HepG2 (cell line): ENCODE measurements around the gene RHEBL1. TPM values are rescaled to one million over a fixed set of nuclear protein-coding genes. Genes with fewer than 3 reads are reported as not detected.
A peak's percentile ranks its signal among the peaks of the same experiment; 100 is the strongest.

Experiments
- ATM ChIP-seq: fragments of 450-650 bp; IDR thresholded peaks from 2 replicates; pipeline ENCODE4 v1.7.1; 2017; ENCODE audit warnings: mild to moderate bottlenecking, borderline replicate concordance
- CHCHD3 ChIP-seq: sonication (generic); formaldehyde crosslinking; IDR thresholded peaks from 2 replicates; pipeline ENCODE4 v1.8.0; 2022; ENCODE audit warnings: mild to moderate bottlenecking, missing genetic modification reagents, moderate library complexity
- EED ChIP-seq: sonication (generic); formaldehyde crosslinking; IDR thresholded peaks from 2 replicates; pipeline ENCODE4 v1.5.0; 2020; ENCODE audit warnings: mild to moderate bottlenecking, missing genetic modification reagents
- FOXK1 ChIP-seq: sonication (generic); formaldehyde crosslinking; IDR thresholded peaks from 2 replicates; pipeline ENCODE4 v1.4.0; 2020; ENCODE audit warnings: low read depth, missing genetic modification reagents, borderline replicate concordance
- SRSF4 ChIP-seq: fragments of 200-400 bp; formaldehyde crosslinking; IDR thresholded peaks from one replicate; pipeline ENCODE4 v1.6.1; 2018; ENCODE audit warnings: mild to moderate bottlenecking, low read depth, low read length, moderate library complexity; ENCODE audit not compliant: poor library complexity, severe bottlenecking
- STAG1 ChIP-seq: sonication (generic); formaldehyde crosslinking; IDR thresholded peaks from 2 replicates; pipeline ENCODE4 v1.4.0; 2020; ENCODE audit warnings: missing genetic modification reagents
- TMF1 ChIP-seq: sonication (generic); formaldehyde crosslinking; IDR thresholded peaks from 2 replicates; pipeline ENCODE4 v1.8.1; 2022; ENCODE audit warnings: low read depth, missing genetic modification reagents
- ZC3H4 ChIP-seq: sonication (generic); formaldehyde crosslinking; IDR thresholded peaks from 2 replicates; pipeline ENCODE4 v1.4.0; 2020; ENCODE audit warnings: missing genetic modification reagents, borderline replicate concordance
- ZNF468 ChIP-seq: sonication (generic); formaldehyde crosslinking; IDR thresholded peaks from 2 replicates; pipeline ENCODE4 v1.8.0; 2022; ENCODE audit warnings: mild to moderate bottlenecking, moderate library complexity, missing genetic modification reagents
- ZNF737 ChIP-seq: sonication (generic); formaldehyde crosslinking; IDR thresholded peaks from 2 replicates; pipeline ENCODE4 v1.5.0; 2020; ENCODE audit warnings: missing genetic modification reagents, mild to moderate bottlenecking, borderline replicate concordance
- ZNF772 ChIP-seq: sonication (generic); formaldehyde crosslinking; IDR thresholded peaks from 2 replicates; pipeline ENCODE4 v1.5.0; 2020; ENCODE audit warnings: mild to moderate bottlenecking, missing genetic modification reagents
- polyA plus RNA-seq, 8 experiments: library from polyadenylated mRNA; depleted of rRNA in 3 of 8; stranded (reverse) in 7 of 8; unstranded in 1 of 8; fragments of >200 nt; fragmentation: Illumina TruSeq in 4 of 8; extraction: Trizol in 4 of 8; gene quantifications; 2 replicates each; pipeline versions ENCODE4 v1.2.1 to v1.2.3, GENCODE V29; 2011 to 2016; ENCODE audit warnings: low read depth in 4 of 8, missing spikeins in 1 of 8, mixed read lengths in 1 of 8; ENCODE audit not compliant: insufficient read depth in 1 of 8
- total RNA-seq, 5 experiments: library from RNA; depleted of rRNA; stranded (reverse); fragments of >200 nt; fragmentation: Illumina TruSeq; extraction: Trizol; gene quantifications; 2 replicates each; pipeline ENCODE4 v1.2.3, GENCODE V29; 2016; ENCODE audit warnings: low read depth in 1 of 5
- TF ChIP-seq, protein P1 (sequence below): IDR thresholded peaks from 2 replicates; pipeline ENCODE4 v1.6.1; 2012; ENCODE audit warnings: inconsistent platforms
- TF ChIP-seq, protein P2 (sequence below): sonication (generic); formaldehyde crosslinking; IDR thresholded peaks from 2 replicates; pipeline ENCODE4 v1.5.1; 2020; ENCODE audit warnings: missing genetic modification reagents, mild to moderate bottlenecking, borderline replicate concordance
- TF ChIP-seq, protein P3 (sequence below): sonication (generic); formaldehyde crosslinking; IDR thresholded peaks from 2 replicates; pipeline ENCODE4 v1.5.1; 2020; ENCODE audit warnings: mild to moderate bottlenecking, missing genetic modification reagents, borderline replicate concordance
- TF ChIP-seq, protein P4 (sequence below): sonication (generic); formaldehyde crosslinking; IDR thresholded peaks from 2 replicates; pipeline ENCODE4 v1.4.0; 2020; ENCODE audit warnings: mild to moderate bottlenecking, missing genetic modification reagents
- TF ChIP-seq, protein P5 (sequence below): sonication (generic); formaldehyde crosslinking; IDR thresholded peaks from 2 replicates; pipeline ENCODE4 v1.8.0; 2022; ENCODE audit warnings: mild to moderate bottlenecking, missing genetic modification reagents, moderate library complexity
- TF ChIP-seq, protein P6 (sequence below): sonication (generic); formaldehyde crosslinking; IDR thresholded peaks from 2 replicates; pipeline ENCODE4 v1.9.0; 2021; ENCODE audit warnings: missing genetic modification reagents, mild to moderate bottlenecking, borderline replicate concordance

The RHEBL1 gene
- total and polyA plus RNA-seq, 2 of the 13 experiments (the other 11 are each of a cell fraction or from before 2014, with no cell fraction given) = 1.4 to 2.5 TPM

DNA sequence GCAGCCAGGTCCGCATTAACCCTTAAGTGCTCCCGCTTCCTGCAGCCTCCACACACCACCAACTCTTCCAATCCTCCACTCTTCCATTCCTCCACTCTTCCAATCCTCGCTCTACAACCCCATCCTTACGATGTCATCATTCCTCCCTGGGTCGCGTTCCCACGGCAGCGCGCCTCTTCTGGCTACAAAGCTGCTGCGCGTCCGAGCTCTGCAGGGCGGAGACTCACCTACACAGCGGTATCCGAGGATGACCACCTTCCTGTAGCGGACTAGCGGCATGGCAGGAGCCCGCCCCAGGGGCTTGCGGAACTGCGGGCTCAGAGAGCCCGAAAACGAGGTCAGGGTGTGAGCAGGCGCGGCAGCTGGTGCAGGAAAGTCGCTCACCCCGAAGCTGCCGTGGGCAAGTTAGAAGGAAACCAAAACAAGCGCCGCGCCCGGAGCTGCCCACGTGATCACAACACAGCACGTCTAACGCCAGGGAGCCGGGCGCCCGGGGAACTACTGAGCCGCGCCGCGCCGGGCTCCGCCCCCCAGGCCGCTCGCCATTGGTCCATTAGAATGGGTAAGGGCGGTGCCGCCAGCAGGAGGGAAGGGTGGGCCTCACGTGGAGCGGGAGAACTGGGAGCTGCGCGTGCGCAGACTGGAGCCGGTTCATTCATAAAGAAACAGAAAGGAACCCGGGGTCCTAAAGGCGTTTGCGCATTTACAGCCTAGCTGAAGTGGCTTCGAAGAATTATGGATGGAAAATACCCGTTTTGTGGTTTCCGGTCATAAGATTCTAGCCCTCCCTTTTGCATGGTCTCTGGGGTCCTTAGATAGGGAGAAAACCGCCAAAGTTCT is at the start of gene RHEBL1 (continued):
- no peak for TF ChIP-seq CHCHD3 (CRISPR knock-in tag)
- TF ChIP-seq ZNF468 (CRISPR knock-in tag) = no peak
- TF ChIP-seq, protein P1, sequence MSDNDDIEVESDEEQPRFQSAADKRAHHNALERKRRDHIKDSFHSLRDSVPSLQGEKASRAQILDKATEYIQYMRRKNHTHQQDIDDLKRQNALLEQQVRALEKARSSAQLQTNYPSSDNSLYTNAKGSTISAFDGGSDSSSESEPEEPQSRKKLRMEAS = peak; percentile 67; the same call in 1 of the 2 replicates
- no peak for TF ChIP-seq STAG1
- TF ChIP-seq EED (CRISPR knock-in tag) = 0 out of 2 replicates have a peak, but pooled peaks have one; percentile 8
- TF ChIP-seq, protein P2, sequence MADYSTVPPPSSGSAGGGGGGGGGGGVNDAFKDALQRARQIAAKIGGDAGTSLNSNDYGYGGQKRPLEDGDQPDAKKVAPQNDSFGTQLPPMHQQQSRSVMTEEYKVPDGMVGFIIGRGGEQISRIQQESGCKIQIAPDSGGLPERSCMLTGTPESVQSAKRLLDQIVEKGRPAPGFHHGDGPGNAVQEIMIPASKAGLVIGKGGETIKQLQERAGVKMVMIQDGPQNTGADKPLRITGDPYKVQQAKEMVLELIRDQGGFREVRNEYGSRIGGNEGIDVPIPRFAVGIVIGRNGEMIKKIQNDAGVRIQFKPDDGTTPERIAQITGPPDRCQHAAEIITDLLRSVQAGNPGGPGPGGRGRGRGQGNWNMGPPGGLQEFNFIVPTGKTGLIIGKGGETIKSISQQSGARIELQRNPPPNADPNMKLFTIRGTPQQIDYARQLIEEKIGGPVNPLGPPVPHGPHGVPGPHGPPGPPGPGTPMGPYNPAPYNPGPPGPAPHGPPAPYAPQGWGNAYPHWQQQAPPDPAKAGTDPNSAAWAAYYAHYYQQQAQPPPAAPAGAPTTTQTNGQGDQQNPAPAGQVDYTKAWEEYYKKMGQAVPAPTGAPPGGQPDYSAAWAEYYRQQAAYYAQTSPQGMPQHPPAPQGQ (CRISPR knock-in tag) = no peak
- no peak for TF ChIP-seq TMF1 (CRISPR knock-in tag)
- TF ChIP-seq FOXK1 (CRISPR knock-in tag) = peak; percentile 94
- TF ChIP-seq, protein P3, sequence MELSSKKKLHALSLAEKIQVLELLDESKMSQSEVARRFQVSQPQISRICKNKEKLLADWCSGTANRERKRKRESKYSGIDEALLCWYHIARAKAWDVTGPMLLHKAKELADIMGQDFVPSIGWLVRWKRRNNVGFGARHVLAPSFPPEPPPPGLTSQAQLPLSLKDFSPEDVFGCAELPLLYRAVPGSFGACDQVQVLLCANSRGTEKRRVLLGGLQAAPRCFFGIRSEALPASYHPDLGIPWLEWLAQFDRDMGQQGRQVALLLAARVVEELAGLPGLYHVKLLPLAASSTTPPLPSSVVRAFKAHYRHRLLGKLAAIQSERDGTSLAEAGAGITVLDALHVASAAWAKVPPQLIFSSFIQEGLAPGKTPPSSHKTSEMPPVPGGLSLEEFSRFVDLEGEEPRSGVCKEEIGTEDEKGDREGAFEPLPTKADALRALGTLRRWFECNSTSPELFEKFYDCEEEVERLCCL (CRISPR knock-in tag) = no peak
- TF ChIP-seq ZNF772 (CRISPR knock-in tag) = 0 out of 2 replicates have a peak, but pooled peaks have one; percentile 21
- TF ChIP-seq, protein P4, sequence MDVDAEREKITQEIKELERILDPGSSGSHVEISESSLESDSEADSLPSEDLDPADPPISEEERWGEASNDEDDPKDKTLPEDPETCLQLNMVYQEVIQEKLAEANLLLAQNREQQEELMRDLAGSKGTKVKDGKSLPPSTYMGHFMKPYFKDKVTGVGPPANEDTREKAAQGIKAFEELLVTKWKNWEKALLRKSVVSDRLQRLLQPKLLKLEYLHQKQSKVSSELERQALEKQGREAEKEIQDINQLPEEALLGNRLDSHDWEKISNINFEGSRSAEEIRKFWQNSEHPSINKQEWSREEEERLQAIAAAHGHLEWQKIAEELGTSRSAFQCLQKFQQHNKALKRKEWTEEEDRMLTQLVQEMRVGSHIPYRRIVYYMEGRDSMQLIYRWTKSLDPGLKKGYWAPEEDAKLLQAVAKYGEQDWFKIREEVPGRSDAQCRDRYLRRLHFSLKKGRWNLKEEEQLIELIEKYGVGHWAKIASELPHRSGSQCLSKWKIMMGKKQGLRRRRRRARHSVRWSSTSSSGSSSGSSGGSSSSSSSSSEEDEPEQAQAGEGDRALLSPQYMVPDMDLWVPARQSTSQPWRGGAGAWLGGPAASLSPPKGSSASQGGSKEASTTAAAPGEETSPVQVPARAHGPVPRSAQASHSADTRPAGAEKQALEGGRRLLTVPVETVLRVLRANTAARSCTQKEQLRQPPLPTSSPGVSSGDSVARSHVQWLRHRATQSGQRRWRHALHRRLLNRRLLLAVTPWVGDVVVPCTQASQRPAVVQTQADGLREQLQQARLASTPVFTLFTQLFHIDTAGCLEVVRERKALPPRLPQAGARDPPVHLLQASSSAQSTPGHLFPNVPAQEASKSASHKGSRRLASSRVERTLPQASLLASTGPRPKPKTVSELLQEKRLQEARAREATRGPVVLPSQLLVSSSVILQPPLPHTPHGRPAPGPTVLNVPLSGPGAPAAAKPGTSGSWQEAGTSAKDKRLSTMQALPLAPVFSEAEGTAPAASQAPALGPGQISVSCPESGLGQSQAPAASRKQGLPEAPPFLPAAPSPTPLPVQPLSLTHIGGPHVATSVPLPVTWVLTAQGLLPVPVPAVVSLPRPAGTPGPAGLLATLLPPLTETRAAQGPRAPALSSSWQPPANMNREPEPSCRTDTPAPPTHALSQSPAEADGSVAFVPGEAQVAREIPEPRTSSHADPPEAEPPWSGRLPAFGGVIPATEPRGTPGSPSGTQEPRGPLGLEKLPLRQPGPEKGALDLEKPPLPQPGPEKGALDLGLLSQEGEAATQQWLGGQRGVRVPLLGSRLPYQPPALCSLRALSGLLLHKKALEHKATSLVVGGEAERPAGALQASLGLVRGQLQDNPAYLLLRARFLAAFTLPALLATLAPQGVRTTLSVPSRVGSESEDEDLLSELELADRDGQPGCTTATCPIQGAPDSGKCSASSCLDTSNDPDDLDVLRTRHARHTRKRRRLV (CRISPR knock-in tag) = no peak
- no peak for TF ChIP-seq SRSF4
- TF ChIP-seq ZC3H4 (CRISPR knock-in tag) = no peak
- no peak for TF ChIP-seq ATM
- TF ChIP-seq ZNF737 (CRISPR knock-in tag) = no peak
- TF ChIP-seq, protein P5, sequence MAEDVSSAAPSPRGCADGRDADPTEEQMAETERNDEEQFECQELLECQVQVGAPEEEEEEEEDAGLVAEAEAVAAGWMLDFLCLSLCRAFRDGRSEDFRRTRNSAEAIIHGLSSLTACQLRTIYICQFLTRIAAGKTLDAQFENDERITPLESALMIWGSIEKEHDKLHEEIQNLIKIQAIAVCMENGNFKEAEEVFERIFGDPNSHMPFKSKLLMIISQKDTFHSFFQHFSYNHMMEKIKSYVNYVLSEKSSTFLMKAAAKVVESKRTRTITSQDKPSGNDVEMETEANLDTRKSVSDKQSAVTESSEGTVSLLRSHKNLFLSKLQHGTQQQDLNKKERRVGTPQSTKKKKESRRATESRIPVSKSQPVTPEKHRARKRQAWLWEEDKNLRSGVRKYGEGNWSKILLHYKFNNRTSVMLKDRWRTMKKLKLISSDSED = no peak
- TF ChIP-seq, protein P6, sequence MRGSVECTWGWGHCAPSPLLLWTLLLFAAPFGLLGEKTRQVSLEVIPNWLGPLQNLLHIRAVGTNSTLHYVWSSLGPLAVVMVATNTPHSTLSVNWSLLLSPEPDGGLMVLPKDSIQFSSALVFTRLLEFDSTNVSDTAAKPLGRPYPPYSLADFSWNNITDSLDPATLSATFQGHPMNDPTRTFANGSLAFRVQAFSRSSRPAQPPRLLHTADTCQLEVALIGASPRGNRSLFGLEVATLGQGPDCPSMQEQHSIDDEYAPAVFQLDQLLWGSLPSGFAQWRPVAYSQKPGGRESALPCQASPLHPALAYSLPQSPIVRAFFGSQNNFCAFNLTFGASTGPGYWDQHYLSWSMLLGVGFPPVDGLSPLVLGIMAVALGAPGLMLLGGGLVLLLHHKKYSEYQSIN (CRISPR knock-in tag) = no peak
